Measurements from ENCODE around the gene CMSS1.

DNA sequence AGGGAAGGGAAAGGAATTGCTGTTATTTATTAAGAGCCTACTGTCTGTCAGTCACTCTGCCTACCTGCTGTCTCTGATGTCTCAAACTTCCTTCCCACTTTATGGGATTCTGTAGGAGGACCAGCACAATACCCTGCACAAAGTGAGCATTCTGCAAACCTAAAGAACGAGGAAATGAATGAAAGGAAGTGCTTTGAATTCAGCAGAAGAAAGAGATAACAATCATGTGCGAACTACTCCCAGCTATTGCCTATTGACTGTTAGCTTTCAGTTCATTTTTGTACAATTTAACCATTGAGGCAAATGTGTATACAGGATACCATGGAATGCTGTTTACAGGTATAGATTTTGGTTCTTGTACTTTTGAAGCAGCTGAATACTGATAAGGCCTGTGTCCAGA lies 66.8 kb downstream of the CMSS1 start:
- TF ChIP-seq SNAI2 (CRISPR knock-in tag; IDR thresholded peaks at IDR 0.05) (no peak), ZFP3 (CRISPR knock-in tag; IDR thresholded peaks at IDR 0.05) (no peak), ZFP30 (CRISPR knock-in tag; IDR thresholded peaks at IDR 0.05) (no peak), OSR1 (CRISPR knock-in tag; IDR thresholded peaks at IDR 0.05) (no peak), TOX (CRISPR knock-in tag; IDR thresholded peaks at IDR 0.05; ENCODE audit: borderline replicate concordance) (no peak), PPARA (CRISPR knock-in tag; IDR thresholded peaks at IDR 0.05; ENCODE audit: borderline replicate concordance) (no peak), ZC3H10 (CRISPR knock-in tag; IDR thresholded peaks at IDR 0.05) (no peak), GLIS3 (CRISPR knock-in tag; IDR thresholded peaks at IDR 0.05) (no peak), BACH2 (CRISPR knock-in tag; IDR thresholded peaks at IDR 0.05; ENCODE audit: borderline replicate concordance) (no peak), ZNF8 (CRISPR knock-in tag; IDR thresholded peaks at IDR 0.05) (no peak), ARNTL (CRISPR knock-in tag; IDR thresholded peaks at IDR 0.05; ENCODE audit: borderline replicate concordance, low read depth) (no peak)
- TF ChIP-seq, protein P1, sequence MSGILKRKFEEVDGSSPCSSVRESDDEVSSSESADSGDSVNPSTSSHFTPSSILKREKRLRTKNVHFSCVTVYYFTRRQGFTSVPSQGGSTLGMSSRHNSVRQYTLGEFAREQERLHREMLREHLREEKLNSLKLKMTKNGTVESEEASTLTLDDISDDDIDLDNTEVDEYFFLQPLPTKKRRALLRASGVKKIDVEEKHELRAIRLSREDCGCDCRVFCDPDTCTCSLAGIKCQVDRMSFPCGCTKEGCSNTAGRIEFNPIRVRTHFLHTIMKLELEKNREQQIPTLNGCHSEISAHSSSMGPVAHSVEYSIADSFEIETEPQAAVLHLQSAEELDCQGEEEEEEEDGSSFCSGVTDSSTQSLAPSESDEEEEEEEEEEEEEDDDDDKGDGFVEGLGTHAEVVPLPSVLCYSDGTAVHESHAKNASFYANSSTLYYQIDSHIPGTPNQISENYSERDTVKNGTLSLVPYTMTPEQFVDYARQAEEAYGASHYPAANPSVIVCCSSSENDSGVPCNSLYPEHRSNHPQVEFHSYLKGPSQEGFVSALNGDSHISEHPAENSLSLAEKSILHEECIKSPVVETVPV (CRISPR knock-in tag; IDR thresholded peaks at IDR 0.05), result no peak

All from SK-N-SH treated with all-trans-retinoic acid at 6 μM for 48 hours (cell line).